Fibroblast of upper back skin (primary cell): ENCODE results near the gene MS4A12.
"Not testable (repeated sequence)": the region's sequence is repeated elsewhere in the genome, so short reads cannot be mapped to it uniquely, and the experiment has no call there.

Experiments
- DNase-seq: peaks from one replicate; pipeline ENCODE4 v3.0.0-alpha.2; 2013

The MS4A12 gene, protein sequence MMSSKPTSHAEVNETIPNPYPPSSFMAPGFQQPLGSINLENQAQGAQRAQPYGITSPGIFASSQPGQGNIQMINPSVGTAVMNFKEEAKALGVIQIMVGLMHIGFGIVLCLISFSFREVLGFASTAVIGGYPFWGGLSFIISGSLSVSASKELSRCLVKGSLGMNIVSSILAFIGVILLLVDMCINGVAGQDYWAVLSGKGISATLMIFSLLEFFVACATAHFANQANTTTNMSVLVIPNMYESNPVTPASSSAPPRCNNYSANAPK

DNA sequence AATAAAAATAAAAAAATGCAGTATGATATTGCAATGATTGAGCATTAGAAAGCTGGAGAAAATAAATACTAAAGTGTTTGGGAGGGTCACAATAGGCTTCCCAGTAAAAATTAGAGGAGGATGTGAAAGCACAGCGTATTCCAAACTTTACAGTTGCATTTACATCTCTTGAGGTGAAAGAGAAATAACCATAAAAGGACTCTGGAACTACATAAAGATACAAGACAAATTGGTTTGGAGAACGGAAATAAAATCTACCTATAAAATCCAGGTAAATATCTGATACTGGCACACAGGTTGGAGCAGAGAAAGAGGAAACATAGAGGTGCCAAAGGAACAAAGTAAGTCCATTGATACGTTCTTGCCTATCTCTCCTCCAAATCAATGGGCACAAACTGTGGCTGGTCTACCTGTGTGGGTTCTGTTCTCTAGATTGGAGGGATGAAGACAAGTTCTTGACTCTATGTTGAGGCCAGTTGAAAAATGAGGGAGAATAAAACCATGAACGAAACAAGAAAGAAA is at the start of gene MS4A12:
TSS of gene MS4A12 (plus strand) at position 291 of the 522 bp plus-strand sequence. CDS start 4,541 bp downstream, outside the sequence.
- DNase-seq: no peak

DNA sequence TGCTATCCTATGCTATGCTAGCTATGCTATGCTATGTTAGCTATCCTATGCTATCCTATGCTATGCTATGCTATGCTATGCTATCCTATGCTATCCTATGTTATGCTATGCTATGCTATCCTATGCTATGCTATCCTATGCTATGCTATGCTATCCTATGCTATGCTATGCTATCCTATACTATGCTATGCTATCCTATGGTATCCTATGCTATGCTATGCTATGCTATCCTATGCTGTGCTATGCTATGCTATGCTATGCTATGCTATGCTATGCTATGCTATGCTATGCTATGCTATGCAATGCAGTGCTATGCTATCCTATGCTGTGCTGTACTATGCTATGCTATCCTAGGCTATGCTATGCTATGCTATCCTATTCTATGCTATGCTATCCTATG is 45.5 kb upstream of the MS4A12 start:
- no peak for DNase-seq

DNA sequence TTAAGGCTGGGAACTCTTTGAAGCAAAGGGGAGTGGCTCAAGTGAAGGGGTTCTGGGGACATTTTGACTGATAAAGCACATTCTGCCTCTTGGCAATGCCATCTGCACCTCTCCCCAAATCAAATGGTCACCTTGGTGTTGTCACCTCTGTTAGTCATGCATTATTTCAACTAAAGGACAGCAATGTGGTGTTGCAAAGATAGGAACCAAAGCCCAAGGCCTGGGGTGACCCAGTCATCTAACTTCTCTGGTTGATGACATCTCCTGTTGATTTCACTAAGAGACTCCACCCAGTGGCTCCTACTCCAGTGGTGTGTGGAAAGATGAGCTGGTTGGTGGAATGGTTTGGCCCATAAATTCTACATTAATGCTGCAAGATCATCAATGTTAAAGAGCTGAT is 44.7 kb upstream of the MS4A12 start:
- DNase-seq: no peak

DNA sequence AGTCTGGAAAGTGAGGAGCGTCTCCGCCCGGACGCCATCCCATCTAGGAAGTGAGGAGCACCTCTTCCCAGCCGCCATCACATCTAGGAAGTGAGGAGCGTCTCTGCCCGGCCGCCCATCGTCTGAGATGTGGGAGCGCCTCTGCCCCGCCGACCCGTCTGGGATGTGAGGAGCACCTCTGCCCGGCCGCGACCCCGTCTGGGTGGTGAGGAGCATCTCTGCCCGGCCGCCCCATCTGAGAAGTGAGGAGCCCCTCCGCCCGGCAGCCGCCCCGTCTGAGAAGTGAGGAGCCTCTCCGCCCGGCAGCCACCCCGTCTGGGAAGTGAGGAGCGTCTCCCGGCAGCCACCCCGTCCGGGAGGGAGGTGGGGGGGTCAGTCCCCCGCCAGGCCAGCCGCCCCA is 41.4 kb upstream of the MS4A12 start:
- DNase-seq: not testable (repeated sequence)

DNA sequence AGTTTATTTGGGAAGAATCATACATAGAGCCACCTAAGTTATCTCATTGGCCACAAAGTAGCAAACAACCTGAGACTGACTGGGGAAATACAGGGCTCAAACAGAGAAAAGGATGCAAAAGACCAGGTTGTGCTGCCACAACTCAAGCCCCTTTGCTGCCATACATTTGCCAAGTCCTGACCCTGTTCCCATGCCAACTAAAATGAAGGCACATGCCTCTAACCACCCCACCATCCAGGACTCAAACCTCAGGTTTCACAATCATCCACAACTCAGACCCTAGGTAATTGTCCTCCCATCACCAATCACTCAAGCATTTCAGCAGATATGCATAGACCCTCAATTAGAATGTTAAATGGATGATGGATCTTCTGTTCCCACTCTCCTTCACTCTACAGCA is 38.4 kb upstream of the MS4A12 start:
- no peak for DNase-seq

DNA sequence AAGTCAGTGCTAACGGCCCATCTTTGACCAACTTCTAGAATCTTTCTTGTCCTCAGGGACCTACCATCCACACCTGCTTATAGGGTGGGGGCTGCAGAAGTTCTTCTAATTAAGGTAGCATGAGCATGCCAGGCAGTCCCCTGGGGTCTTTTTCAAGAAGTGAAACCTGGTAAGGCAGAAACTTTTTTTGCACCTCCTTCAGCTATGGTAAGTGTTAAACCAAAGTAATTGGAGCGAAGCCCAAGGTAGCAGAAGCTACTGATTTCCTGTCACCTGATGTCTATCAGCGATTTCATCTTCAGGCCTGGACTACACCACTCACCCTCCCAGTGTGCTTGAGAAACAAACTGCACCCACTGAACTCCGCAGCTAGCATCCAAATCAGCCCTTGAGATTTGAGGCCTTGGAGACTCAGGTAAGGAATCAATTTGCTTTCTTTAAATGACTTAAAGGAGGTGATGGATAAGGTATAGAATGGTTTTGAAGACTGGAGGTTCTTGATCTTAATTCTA is 37.0 kb upstream of the MS4A12 start, which contains the start of gene MS4A1:
TSS of gene MS4A1 (plus strand) at position 317 of the 512 bp plus-strand sequence. CDS start 6,528 bp downstream, outside the sequence.
- DNase-seq: no peak

DNA sequence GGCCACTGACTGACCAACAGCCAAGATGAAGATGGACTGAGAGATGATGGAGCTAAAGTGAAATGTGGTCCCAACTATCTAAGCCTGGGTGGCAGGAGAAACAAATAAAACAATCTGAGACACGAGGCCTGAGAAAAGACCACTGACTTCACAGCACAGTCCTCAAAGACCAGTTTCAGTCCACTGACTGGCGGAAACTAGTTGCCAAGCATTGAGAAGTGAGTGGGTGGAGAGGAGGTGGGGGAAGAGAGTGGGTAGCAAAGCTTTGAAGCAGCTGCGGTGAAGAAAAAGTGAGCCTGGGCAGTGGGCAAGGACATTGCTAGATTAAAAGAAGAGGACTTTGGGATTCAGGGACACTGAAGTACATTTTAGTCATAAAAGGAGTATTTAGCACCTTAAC is 35.0 kb upstream of the MS4A12 start:
- no peak for DNase-seq

DNA sequence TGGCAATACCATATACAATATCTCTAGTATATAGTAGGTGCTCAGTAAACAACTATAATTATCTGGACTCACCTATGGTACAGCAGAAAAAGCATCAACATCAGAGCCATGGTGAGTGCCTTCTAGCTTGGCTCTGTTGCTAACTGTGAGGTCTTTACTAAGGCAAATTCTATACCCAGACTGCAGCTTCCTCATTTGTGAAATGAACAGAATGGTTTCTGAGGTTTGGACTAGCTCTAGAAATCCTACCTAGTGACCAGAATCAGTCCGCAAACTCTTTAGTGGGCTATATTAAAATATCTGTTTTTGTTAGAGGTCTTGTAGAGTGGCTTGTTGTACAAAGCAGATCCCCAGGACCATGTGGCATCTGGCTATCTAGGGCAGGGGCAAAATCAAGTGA is 33.2 kb upstream of the MS4A12 start:
- DNase-seq: no peak

DNA sequence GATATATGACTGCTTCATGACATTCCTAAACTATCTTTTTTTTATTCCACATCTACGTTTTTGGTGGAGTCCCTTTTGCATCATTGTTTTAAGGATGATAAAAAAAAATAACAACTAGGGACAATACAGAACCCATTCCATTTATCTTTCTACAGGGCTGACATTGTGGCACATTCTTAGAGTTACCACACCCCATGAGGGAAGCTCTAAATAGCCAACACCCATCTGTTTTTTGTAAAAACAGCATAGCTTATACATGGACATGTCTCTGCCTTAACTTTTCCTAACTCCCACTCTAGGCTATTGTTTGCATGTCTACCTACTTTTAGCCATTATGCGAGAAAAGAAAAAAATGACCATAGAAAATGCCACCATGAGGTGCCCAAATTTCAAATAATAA is 23.7 kb upstream of the MS4A12 start:
- no peak for DNase-seq

DNA sequence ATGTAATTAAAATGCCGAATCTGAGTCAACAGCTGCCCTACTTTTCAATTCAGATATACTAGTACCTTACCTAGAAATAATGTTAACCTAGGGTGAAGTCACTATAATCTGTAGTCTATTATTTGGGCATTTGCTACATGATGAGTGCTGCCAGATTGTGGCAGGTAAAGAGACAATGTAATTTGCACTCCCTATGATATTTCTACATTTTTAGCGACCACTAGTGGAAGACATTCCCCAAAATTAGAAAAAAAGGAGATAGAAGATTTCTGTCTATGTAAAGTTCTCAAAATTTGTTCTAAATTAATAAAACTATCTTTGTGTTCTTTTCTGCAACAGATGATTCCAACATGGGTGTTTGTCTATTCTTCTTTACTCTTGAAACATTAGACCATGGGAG is 22.9 kb upstream of the MS4A12 start:
- no peak for DNase-seq

DNA sequence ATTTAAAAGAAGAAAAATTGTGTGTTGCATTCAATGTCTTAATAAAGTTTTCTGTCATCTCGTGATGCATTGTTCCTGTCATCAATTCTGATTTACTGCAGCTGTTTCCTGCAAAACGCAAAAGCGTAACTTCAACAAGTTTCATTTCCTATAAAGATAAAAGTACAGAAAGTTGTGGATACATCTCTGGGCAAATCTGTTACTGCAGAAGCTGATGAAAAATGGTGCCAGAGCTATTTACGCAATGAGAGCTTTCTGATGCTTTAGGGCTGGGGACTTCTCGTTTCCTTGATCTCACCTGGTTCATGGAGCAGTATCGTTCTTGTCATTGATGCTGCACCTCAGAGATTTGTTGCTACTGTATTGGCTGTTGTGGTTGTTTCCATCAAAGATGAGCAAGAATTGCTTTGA is 15.5 kb upstream of the MS4A12 start:
- DNase-seq: no peak

DNA sequence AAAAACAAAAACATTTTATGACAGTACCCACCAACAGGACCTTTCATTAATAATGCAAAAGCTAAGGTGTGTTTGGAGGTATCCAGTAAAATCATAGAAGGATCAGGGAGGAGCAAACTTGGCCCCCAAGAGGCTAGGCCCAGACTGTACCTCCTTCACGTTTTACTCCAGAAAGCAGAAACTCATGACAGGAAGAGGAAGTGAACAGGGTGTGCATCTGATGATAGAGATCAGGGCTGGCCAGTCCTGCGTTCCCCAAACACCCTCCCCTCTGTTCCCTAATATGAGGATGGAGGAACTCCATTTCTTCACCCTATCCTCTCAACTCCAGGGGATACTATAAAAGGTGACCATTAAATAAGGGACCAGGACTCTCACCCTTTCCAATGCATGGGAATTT is 10.2 kb upstream of the MS4A12 start:
- no peak for DNase-seq

DNA sequence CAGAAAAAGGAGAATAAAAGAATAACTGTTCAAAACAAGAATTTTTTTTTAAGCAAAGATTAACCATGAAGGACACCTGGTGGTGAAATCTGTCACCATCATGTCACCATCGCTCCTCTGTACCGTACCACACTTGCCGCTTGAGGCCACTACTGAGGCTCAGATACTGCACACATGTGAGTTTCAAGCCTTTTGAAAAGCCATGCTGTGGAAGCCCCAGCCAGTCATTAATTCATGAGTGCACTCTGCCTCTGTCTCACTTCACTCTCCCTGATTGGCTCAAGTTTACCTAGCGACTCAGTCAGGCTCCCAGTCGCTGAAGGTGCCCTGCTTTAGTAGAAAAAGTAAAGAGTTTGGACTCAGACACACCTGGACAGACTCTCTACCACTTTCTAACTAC is 6.6 kb upstream of the MS4A12 start:
- no peak for DNase-seq

DNA sequence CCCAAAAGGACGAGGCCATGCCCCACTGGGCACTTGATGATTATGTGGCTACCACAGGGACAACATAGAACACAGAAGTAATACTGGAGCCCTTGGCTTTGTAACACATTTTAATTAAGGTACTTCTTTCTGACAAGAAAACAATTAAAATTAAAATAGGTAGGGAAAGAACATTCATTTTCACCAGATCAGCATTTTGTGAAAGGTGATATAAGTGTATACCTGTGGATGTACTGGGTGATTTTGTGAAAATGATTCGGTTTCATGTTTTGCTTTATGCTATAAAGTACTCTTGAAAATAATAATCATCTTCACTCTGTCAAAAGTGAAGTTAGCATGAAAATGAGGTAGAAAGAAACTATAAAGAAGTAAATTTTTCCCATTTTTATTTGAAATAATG is 876 bp downstream of the MS4A12 start:
- DNase-seq: no peak

DNA sequence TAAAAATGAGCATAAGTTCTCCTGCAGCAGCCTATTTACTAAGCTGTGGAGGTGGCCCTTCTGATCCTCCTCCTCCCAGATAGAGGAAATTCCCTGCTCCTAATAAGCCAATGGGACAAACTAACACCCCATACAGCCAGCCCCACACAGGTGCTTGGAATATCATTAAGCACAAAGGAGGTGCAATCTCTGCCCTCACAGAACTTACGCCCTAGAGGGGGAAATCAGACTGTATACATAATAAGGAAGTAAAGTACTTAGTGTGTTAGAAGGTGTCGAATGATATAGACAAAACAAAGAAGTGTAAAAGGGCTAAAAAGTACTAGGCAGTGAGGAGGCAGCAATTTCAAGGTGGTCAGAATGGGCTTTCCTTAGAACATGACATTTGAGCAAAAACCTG is 5.8 kb downstream of the MS4A12 start:
- no peak for DNase-seq

DNA sequence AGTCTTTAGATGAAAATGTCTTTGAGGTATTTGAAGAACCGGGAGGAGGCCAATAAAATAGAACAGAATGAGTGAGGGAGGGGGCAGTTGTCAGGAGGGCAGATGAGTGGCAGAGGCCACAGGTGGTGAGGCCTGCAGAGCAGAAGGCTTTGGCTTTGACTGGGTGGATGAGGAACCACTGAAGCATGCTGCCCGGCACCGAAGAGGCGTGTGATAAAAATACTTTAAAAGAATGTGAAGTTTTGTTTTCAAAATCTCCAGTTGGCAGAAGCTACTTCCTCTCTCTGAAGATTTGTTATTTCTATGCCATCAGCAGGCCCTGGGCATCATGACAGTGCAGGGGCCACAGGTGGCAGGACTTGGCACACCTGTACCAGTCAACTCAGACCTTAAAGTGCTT is 6.3 kb downstream of the MS4A12 start:
- DNase-seq: no peak

DNA sequence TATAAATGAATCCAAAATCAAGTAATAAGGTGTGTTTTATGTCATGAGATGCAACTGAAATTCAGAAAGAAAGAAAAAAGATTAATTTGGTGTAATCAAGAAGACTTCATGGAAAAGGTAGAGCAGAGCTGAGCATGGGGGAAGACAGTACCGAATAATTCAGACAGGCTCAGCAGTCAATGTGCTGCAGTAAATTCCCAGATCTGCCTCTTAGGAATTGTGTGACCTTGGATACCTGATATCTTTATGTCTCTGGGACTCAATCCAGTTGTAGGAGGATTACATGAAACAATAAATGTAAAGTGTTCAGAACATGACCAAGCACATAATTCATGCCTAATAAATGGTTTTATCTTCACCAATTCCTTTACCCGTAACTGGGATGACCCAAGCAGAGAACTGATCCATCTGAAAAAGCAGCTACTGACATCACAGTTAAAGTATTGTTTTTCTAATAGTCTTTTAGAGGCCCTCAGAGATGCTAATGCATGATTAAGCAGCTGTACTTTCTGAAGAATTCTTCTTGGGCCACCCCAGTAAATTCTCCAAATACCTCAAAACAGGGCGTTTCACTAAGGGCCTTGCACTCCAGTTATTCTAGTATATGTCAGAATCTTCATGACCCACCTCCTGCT is 7.8 kb downstream of the MS4A12 start:
- DNase-seq: peak; percentile 38

DNA sequence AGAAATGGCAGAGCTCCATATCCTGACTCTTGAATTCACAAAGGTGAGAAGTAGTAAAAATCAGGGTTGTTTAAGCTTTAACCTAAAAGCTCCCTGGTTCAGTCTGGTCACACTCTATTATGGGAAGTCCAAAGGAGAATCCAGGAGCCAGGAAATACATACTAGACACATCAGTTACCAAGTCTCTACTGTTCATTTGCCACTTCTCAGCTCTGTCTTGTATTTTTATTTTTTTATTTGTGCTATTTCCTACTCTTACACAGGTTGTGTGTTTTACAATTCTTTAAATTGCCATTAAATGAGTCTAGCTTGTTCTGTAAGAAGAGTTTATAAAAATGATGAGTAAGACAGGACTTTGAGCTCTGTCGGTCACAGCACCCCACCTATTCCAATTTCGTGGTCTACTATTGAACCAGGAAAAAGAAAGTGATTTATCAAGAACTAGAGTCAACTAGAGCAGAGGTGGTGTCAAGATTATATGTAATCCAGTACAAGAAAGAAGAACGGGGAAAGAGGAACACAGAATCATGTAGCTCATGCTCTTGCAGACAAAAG is 9.7 kb downstream of the MS4A12 start:
- DNase-seq: no peak

DNA sequence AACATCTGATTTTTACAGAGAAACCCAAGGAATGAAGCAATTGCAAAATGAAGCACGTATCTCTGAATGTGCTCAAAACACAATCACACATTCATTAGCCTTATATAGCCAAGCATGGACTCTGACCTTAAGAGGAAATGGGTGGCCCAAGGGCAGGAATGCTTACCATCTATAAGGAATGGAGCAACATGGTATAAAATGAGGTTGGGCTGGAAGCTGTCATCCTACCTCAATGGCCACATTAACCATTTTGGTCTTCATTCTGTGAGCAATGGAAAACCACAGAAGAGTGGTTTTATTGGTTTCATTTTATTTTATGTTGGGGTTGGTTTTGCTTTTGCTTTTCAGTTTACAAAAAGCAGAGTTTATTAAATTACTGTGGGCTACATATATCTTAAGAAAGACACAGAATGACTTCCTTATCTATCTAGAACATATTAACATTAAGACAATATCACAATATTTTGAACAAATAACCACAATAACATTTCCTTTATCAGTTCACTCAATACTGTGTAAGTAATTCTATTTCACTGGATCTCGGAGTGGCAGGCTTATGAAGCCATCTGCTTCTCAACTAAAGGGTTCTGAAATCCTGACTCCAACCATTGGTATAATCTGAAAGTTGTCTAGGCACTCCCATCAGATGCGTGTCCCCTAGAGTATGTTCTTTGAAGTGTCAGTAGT is 11.8 kb downstream of the MS4A12 start:
- no peak for DNase-seq

DNA sequence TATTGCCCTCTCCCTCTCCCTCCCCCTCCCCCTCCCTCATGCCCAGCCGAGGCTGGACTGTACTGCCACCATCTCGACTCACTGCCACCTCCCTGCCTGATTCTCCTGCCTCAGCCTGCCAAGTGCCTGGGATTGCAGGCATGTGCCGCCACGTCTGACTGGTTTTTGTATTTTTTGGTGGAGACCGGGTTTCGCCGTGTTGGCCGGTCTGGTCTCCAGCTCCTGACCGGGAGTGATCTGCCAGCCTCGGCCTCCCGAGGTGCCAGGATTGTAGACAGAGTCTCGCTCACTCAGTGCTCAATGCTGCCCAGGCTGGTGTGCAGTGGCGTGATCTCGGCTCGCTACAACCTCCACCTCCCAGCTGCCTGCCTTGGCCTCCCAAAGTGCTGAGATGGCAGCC is 17.0 kb downstream of the MS4A12 start:
- DNase-seq: not testable (repeated sequence)

DNA sequence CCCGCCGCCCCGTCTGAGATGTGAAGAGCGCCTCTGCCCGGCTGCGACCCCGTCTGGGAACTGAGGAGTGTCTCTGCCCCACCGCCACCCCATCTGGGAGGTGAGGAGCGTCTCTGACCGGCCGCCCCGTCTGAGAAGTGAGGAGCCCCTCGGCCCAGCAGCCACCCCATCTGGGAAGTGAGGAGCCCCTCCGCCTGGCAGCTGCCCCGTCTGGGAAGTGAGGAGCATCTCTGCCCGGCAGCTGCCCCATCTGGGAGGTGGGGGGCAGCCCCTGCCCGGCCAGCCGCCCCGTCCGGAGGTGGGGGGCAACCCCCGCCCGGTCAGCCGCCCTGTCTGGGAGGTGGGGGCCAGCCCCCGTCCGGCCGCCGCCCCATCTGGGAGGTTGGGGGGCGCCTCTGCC is 17.6 kb downstream of the MS4A12 start:
- DNase-seq: not testable (repeated sequence)

DNA sequence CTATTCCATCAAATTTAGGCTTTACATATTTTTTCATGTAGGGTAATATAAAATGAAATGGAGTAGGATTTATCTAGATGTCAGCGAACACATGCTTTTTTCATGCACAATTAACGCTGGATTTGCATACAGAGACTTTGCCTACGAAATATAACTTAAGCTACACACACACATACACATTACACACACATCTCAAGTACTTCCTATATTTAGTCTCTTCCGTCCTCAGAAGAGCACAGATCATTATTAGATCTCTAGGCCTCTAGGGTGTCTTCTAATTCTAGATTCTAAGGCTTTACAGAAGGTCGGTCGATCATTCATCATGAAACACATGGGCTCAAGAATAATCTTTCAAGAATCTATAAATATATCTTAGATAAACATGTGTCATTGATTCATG is 18.8 kb downstream of the MS4A12 start:
- DNase-seq: no peak

DNA sequence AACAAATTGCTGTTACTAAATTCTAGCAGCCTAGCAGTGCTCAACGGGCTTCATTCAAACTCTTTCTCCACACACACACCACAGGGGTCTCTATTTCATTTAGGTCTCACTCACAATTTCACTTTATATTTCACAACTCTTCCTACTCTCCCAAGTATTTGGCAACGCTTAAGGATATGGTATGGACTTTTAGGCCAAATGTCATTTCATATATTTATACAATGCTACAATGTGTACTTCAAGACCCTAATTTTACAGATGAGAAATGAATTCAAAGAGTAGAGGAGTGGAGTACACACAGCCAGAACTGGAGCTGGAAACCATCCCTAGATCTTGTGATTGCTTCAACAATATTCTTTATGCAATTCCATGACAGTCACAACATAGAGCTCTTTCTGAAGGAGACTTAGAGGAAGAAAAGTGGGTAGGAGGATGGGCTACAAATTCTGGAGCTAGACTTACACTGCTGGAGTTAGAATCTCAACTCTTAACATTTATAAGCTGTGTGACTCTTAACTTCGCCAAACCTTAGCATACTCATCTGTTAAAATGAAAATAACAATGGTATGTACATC is 20.2 kb downstream of the MS4A12 start:
- no peak for DNase-seq
